GM10266 (cell line): ENCODE results near the gene UFSP2.

Experiments
- DNase-seq: peaks from one replicate; pipeline ENCODE4 v3.0.0; 2012; ENCODE audit errors: extremely low spot score
- CTCF ChIP-seq: IDR thresholded peaks from 2 replicates; pipeline ENCODE4 v1.5.1; 2012; ENCODE audit warnings: mild to moderate bottlenecking, low read depth; ENCODE audit not compliant: control insufficient read depth, insufficient read depth; ENCODE audit errors: missing control alignments

Gene UFSP2

GRCh38 chr4:185352202-185352601 lies 73.6 kb downstream of the UFSP2 start:
- TF ChIP-seq CTCF = no peak
- no peak for DNase-seq

- TF ChIP-seq CTCF = no peak
- no peak for DNase-seq
Observed at GRCh38 chr4:185351691-185352090, 74.1 kb downstream of the UFSP2 start.
